Measurements from ENCODE around the gene CPXM1. TPM values are rescaled to one million over a fixed set of nuclear protein-coding genes. Genes with fewer than 3 reads are reported as not detected.
"Not testable (repeated sequence)": the region's sequence is repeated elsewhere in the genome, so short reads cannot be mapped to it uniquely, and the experiment has no call there.

The CPXM1 gene
- total RNA-seq, 1 donor from 2014 or later = 1.3 TPM

- Histone ChIP-seq H3K36me3 (no peaks in the 10 kb centered on the region), H3K9me3 (no peaks in the 10 kb centered on the region), H3K27me3 (peaks cover 25% of the 10 kb centered on the region), H3K27ac (no peak overlapping the region), H3K4me3 (no peak overlapping the region), H3K4me1 (no peaks in the 10 kb centered on the region)
- DNase-seq (no peak), ATAC-seq (peak; percentile 20)
- TF ChIP-seq CTCF (IDR thresholded peaks at IDR 0.05) = no peak
- intact Hi-C loops (cut with DNase I) = no loop called here
These were observed 14.9 kb upstream of the CPXM1 start for GRCh38 chr20:2815242-2815900.

GRCh38 chr20:2814587-2815051 lies 14.2 kb upstream of the CPXM1 start, which contains the start of gene C20orf141:
Gene C20orf141 (plus strand): TSS chr20:2814987. CDS start chr20:2815185, 198 bp downstream.
- H3K9me3 ChIP-seq = no peaks in the 10 kb centered on the region
- H3K4me3 ChIP-seq = no peak within 1 kb of the TSS
- ATAC-seq (no peak), DNase-seq (no peak)
- no peaks in the 10 kb centered on the region for H3K36me3 ChIP-seq
- no peak for TF ChIP-seq CTCF (IDR thresholded peaks at IDR 0.05)
- intact Hi-C loops (cut with DNase I) = no loop called here
- peaks cover 23% of the 10 kb centered on the region for H3K27me3 ChIP-seq
- no peak within 1 kb of the TSS for H3K27ac ChIP-seq
- no peaks in the 10 kb centered on the region for H3K4me1 ChIP-seq

- Histone ChIP-seq H3K4me1 (no peaks in the 10 kb centered on the region), H3K27me3 (peaks cover 18% of the 10 kb centered on the region), H3K9me3 (no peaks in the 10 kb centered on the region), H3K27ac (no peak overlapping the region), H3K4me3 (no peak overlapping the region), H3K36me3 (no peaks in the 10 kb centered on the region)
- intact Hi-C loops (cut with DNase I) = no loop called here
- no peak for DNase-seq
- no peak for ATAC-seq
- no peak for TF ChIP-seq CTCF (IDR thresholded peaks at IDR 0.05)
These were observed 13.6 kb upstream of the CPXM1 start for GRCh38 chr20:2814076-2814475.

GRCh38 chr20:2812189-2812588 lies 11.8 kb upstream of the CPXM1 start:
- H3K9me3 ChIP-seq = no peaks in the 10 kb centered on the region
- no peak overlapping the region for H3K4me3 ChIP-seq
- H3K36me3 ChIP-seq = no peaks in the 10 kb centered on the region
- peaks cover 25% of the 10 kb centered on the region for H3K27me3 ChIP-seq
- H3K4me1 ChIP-seq = no peaks in the 10 kb centered on the region
- no peak for TF ChIP-seq CTCF (IDR thresholded peaks at IDR 0.05)
- H3K27ac ChIP-seq = no peak overlapping the region
- intact Hi-C loops (cut with DNase I) = no loop called here
- ATAC-seq = no peak
- DNase-seq = no peak

GRCh38 chr20:2809690-2810089 lies 9.3 kb upstream of the CPXM1 start:
- no peak overlapping the region for H3K27ac ChIP-seq
- intact Hi-C loops (cut with DNase I) = no loop called here
- H3K27me3 ChIP-seq = peaks cover 47% of the 10 kb centered on the region
- no peaks in the 10 kb centered on the region for H3K36me3 ChIP-seq
- no peak overlapping the region for H3K4me3 ChIP-seq
- H3K9me3 ChIP-seq = no peaks in the 10 kb centered on the region
- no peak for TF ChIP-seq CTCF (IDR thresholded peaks at IDR 0.05)
- DNase-seq (no peak), ATAC-seq (no peak)
- no peaks in the 10 kb centered on the region for H3K4me1 ChIP-seq

GRCh38 chr20:2807929-2808328 lies 7.5 kb upstream of the CPXM1 start:
- H3K36me3 ChIP-seq; intact Hi-C loops (cut with DNase I); H3K9me3 ChIP-seq; H3K27ac ChIP-seq; ATAC-seq; H3K4me1 ChIP-seq; H3K4me3 ChIP-seq; DNase-seq: not testable (repeated sequence)
- H3K27me3 ChIP-seq = peaks cover 64% of the 10 kb centered on the region
